HG03066 (cell line): ENCODE data around the gene ALAD.
"Not testable (repeated sequence)": the region's sequence is repeated elsewhere in the genome, so short reads cannot be mapped to it uniquely, and the experiment has no call there.

Experiments used
- ATAC-seq: cut with Tn5 transposase; IDR thresholded peaks from one replicate; pipeline ENCODE4 v1.9.1; 2021; ENCODE audit warnings: low read depth; ENCODE audit not compliant: unreplicated experiment

ALAD gene

DNA sequence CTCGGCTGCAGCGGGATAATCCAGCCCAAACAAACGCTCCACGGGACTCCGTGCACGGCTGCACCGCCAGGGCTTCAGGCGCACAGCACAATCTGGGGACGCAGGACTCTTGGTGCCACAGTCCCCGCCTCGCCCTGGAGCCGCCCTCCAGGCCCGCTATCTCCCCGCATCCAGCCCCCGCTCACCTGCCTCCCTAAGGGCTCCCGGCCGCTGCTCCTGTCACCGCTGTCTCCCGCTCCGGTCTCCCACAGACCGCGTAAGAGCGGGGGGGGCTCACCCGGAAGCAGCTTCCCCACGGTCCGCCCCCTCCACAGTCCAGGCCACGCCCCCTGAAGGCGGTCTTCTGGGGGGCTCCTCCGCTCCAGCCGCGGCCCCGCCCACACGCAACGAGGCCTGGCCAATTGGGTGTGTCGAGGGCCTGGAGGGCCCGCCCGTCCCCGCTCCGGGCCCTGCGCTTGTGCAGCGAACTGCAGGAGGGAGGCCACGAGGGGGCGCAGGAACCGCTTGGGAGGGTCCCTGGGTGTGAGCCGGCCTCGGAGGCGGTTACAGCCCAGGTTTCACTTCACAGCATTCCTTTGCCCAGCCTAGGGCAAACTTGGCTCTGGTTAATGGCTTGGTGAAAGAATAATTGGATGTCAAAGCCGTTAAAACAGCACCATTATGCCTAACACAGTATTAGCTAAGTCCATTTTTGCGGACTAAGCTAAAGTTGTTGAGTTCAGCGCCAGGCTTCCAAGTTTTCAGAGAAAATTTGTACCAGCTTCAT is at the start of gene ALAD:
TSS of gene ALAD (minus strand) at position 258 of the 766 bp plus-strand sequence. CDS start 7,725 bp downstream, outside the sequence.
- peak; percentile 94 for ATAC-seq

GRCh38 chr9:113449376-113449775 is 48.3 kb upstream of the ALAD start:
- ATAC-seq, result no peak

DNA sequence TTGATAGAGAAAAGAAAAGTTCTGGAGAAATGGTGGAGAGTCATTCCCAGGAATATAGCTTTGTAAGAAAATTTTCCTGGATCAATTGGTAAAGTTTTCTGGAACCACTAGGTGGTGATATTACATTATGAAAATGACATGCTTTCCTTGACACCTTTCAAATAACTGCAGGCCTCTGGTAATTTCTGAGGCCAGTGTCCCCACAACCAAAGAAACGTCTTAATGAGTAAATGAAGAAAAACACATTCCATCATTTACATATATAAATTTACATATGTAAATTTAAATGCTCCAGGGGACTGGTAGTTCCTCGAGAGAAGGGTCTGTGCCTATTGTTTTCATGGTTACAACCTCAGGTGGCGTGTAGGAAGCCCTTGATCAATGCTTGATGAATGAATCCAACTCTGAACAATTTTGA is 45.2 kb upstream of the ALAD start:
- ATAC-seq, result no peak

DNA sequence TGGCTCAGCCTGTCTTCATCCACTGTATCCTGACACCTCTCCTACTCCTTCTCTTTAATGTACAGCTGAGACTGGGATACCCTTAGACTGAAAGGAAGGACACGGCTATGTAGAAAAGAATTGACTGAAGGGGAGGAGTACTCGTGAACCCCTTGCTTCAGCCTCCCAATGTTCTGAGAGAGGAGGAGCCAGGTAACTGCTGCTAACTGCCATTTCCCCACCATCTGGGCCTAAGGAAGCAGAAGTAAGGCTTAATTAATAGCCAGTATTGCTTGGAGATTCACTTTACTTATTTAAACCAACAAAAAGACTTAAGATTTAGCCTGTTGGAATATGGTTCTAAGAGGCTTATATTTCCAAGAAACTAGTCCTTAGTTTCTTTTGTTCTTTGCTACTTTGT is 43.7 kb upstream of the ALAD start:
- ATAC-seq, result no peak

- not testable (repeated sequence) for ATAC-seq
Observed at GRCh38 chr9:113437716-113438115, 36.6 kb upstream of the ALAD start.

GRCh38 chr9:113436728-113437515 is 35.8 kb upstream of the ALAD start:
- no peak for ATAC-seq

DNA sequence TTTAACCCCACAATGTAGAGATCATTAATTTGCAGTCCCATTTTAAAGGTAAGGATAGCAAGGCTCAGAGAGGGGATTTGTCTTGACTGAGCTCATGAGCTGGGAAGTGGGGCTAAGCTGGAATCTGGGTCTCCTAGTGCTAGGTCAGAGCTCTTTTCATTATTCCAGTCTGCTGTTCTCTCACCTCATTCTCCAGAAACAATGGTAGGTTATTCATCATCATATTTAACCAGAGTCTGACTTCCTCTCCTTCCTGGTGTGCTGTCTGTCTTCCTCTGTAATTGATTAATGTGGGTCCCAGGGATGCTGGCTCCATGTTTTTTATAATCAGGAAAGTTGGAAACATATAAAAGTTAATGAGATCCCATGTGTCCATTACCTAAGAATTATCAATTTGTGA is 30.1 kb upstream of the ALAD start:
- ATAC-seq, result no peak

- ATAC-seq, result no peak
Observed at GRCh38 chr9:113428062-113428615, 27.1 kb upstream of the ALAD start.

- no peak for ATAC-seq
Observed at GRCh38 chr9:113427629-113428028, 26.5 kb upstream of the ALAD start.

GRCh38 chr9:113426701-113427100 is 25.6 kb upstream of the ALAD start:
- no peak for ATAC-seq

- no peak for ATAC-seq
Observed at GRCh38 chr9:113425072-113425471, 24.0 kb upstream of the ALAD start.

DNA sequence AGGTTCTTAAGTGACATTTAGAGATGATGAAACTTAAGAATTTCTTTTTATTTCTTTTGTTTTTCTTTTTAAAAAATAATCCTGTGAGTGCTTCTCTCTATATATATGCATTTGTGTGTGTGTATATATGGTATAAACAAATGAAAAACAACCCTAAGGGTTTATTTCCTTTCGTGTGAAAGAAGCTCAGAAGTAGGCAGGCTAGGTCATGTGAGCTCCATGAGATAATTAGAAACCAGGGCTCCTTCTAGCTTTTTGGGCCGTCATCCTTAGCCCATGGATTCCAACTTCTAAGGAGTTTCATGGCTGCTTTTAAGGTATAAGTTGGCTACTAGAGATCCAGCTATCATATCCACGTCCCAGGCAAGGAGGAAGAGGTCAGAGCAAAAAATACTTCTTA is 20.6 kb upstream of the ALAD start:
- no peak for ATAC-seq

- ATAC-seq, result no peak
Observed at GRCh38 chr9:113417370-113417769, 16.3 kb upstream of the ALAD start.

DNA sequence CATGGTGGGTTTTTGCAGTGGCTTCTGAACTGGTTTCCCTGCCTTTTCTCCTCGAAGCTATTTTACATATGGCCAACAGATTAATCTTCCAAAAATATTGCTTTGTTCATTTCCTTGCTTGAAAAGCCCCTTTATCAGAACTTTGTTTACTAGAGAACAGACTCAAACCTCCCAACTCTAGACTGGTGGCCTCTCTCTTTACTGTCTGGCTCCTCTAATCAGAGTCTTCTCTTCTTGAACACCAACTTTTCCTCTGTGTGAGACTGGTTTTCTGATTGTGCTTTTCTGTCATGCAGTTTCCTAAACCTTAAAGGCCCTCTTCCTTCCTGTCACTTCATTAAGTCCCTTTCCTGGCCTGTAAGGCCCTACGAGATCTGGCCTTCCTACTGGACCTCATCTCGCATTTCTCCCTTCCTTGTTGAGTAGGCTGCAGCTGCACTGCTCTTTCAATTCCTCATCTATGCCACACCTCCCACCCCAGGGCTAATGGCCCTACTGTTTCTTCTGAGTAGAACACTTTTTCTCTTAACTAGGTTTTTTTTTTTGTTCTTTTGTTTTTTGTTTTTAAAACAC is 15.2 kb upstream of the ALAD start:
- peak; percentile 99 for ATAC-seq

DNA sequence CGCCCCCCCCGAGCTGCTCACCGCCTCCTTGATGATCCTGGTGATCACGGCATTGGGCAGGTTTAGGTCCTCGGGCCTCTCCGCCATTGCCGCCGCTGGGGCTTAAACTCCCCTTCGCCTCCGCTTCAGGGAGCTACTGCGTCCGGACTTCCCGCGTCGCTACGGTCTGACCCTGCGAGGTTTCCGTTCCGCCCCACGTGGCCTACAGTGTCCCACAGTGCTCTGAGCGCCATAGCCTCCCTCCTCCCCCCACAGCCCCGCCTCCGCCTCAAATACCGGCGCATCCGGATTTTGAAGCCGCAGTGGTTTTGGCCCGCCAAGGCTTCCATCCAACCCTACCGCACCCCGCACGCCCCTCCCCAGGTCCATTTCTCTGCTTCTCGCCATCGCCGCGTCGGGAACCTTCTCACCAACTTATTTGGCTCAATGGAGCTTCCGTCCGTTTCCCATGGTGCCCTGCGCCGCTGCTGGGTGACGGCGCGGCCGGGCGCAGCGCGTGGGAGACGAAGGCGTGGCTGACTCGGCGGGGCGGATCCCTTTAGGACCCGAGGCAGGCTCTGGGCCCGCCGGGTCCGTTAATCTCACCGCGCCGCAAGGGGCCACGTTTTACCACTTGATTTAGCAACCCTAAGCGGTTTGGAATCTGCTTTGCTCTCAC is 9.3 kb upstream of the ALAD start, which contains the start of the genes C9orf43 and POLE3:
TSS of gene C9orf43 (plus strand) at position 541 of the 658 bp plus-strand sequence. CDS start 2,747 bp downstream, outside the sequence.
TSS of gene POLE3 (minus strand) at position 469 of the 658 bp plus-strand sequence. CDS start at position 87, 382 bp downstream.
- ATAC-seq, result peak; percentile 96

GRCh38 chr9:113409883-113410206 is 8.8 kb upstream of the ALAD start:
- ATAC-seq, result peak; percentile 1

DNA sequence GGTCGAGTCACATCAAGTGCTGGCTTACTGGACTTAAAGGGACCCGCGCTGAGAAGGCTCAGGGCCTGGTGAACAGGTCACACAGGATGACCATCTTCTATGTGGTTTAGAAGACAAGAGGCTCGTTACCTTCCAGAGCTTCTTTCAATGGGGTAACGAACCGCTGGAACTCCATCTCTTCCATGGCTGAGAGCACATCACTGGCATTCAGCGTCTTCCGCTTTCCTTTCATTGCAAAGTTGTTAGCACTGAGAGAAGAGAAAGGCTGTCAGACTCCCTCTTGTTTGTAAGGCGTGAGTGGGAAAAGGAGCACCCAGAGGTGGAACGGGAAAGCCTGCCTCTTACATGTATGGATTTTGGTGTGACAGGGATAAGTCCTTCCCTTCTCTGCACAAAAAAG is 8.4 kb upstream of the ALAD start:
- no peak for ATAC-seq

DNA sequence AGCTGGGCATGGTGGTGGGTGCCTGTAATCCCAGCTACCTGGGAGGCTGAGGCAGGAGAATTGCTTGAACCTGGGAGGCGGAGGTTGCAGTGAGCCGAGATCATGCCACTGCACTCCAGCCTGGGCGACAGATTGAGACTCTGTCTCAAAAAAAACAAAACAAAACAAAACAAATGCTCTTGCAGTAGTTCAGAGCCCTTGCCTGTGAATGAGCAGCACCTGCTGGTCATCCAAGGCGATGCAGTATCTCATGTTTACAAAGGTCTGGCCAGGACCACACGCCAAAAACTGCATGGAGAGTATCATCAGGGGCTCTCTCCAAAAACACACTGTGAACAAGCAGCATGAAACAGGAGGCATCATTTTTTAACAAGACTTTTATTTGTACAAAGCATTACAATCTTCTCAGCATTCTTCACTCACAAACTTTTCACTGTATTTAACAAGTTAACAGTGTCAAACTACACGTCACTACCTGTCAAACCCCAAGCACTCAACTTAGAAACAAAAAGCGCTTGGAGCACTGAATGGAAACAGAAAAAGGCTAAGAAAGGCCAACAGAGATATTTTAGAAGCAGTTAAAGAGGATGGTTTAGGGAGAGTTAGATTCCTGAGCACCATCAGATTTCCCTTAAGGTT is 5.9 kb upstream of the ALAD start:
- not testable (repeated sequence) for ATAC-seq

- not testable (repeated sequence) for ATAC-seq
Observed at GRCh38 chr9:113406353-113406752, 5.3 kb upstream of the ALAD start.

GRCh38 chr9:113403646-113404045 is 2.6 kb upstream of the ALAD start:
- no peak for ATAC-seq
